Subcutaneous adipose tissue (tissue), 4 donors: Measurements from ENCODE around the gene CRMP1. TPM values are rescaled to one million over a fixed set of nuclear protein-coding genes. Genes with fewer than 3 reads are reported as not detected.

Experiments used
- CTCF ChIP-seq: fragments of 450-650 bp; IDR thresholded peaks from one replicate; pipeline ENCODE4 v1.5.1; 2016; ENCODE audit warnings: low read depth, mild to moderate bottlenecking, control low read depth, antibody characterized with exemption, moderate library complexity
- small RNA-seq: library from RNA; depleted of rRNA; stranded (forward); fragments of <200 nt; gene quantifications from one replicate; pipeline ENCODE3, GENCODE V24; 2016
- total RNA-seq, 4 donors: library from RNA; depleted of rRNA; stranded (reverse); fragments of >200 nt; gene quantifications; one replicate each; pipeline ENCODE4 v1.1.0, GENCODE V29; 2016

CRMP1 gene
- total RNA-seq, 4 donors from 2014 or later = not detected

- no peak for TF ChIP-seq CTCF
Measured at GRCh38 chr4:5780831-5781480, 111.9 kb downstream of the CRMP1 start.

- no peak for TF ChIP-seq CTCF
Measured at GRCh38 chr4:5776510-5776909, 116.4 kb downstream of the CRMP1 start.

GRCh38 chr4:5774416-5775036, 118.4 kb downstream of the CRMP1 start:
- no peak for TF ChIP-seq CTCF

GRCh38 chr4:5773271-5773555, 119.7 kb downstream of the CRMP1 start:
- TF ChIP-seq CTCF = no peak

- TF ChIP-seq CTCF = no peak
Measured at GRCh38 chr4:5772528-5773270, 120.2 kb downstream of the CRMP1 start.

Small RNAs within 50 kb of the gene (small RNA-seq; reads per million reads assigned to genes)
- gene MIR378D1 = not detected

Other genes with a start within 250 kb of the CRMP1 start
- 10 to 100 TPM in 3 of 4 donors, 1 to 10 TPM in 1; 8.2 to 23.1 (median 13.7) TPM for gene EVC2, start 184.5 kb downstream of the CRMP1 start, total RNA-seq
- 10 to 100 TPM in 3 of 4 donors, 1 to 10 TPM in 1; 8.3 to 37.0 (median 19.3) TPM for gene EVC, start 181.9 kb downstream of the CRMP1 start, total RNA-seq
- gene C4orf50, start 125.3 kb upstream of the CRMP1 start, total RNA-seq = under 1 TPM; under 0.01 to 0.16 (median under 0.01) TPM